Fibroblast of skin of right biceps (primary cell): Measurements from ENCODE around the gene SLC16A13.
A peak's percentile ranks its signal among the peaks of the same experiment; 100 is the strongest.
"Not testable (repeated sequence)": the region's sequence is repeated elsewhere in the genome, so short reads cannot be mapped to it uniquely, and the experiment has no call there.

Experiments
- DNase-seq: peaks from one replicate; pipeline ENCODE4 v3.0.0-alpha.2; 2013

Gene SLC16A13

GRCh38 chr17:7034955-7035590 lies 742 bp upstream of the SLC16A13 start:
- DNase-seq: no peak

GRCh38 chr17:7038025-7038862 lies 2.4 kb downstream of the SLC16A13 start:
- DNase-seq: no peak

- no peak for DNase-seq
Measured at GRCh38 chr17:7039832-7040231, 4.0 kb downstream of the SLC16A13 start.

- no peak for DNase-seq
Measured at GRCh38 chr17:7041607-7042500, 6.0 kb downstream of the SLC16A13 start.

GRCh38 chr17:7042501-7043181 lies 6.8 kb downstream of the SLC16A13 start:
- DNase-seq: no peak

GRCh38 chr17:7043182-7043496 lies 7.3 kb downstream of the SLC16A13 start:
- no peak for DNase-seq

- DNase-seq: no peak
Measured at GRCh38 chr17:7043497-7044198, 7.8 kb downstream of the SLC16A13 start, which contains the start of gene SLC16A11. Gene SLC16A11 (minus strand): TSS chr17:7044092. CDS start chr17:7043513, 579 bp downstream.

GRCh38 chr17:7045492-7046126 lies 9.8 kb downstream of the SLC16A13 start:
- DNase-seq: peak; percentile 71

- no peak for DNase-seq
Measured at GRCh38 chr17:7046127-7046724, 10.4 kb downstream of the SLC16A13 start.

- not testable (repeated sequence) for DNase-seq
Measured at GRCh38 chr17:7046725-7047397, 11.0 kb downstream of the SLC16A13 start.

- DNase-seq: no peak
Measured at GRCh38 chr17:7047566-7047965, 11.8 kb downstream of the SLC16A13 start.

GRCh38 chr17:7048968-7049367 lies 13.2 kb downstream of the SLC16A13 start:
- no peak for DNase-seq

GRCh38 chr17:7050583-7050982 lies 14.8 kb downstream of the SLC16A13 start:
- DNase-seq: not testable (repeated sequence)

- DNase-seq: no peak
Measured at GRCh38 chr17:7056386-7056785, 20.6 kb downstream of the SLC16A13 start.

- DNase-seq: no peak
Measured at GRCh38 chr17:7058831-7059447, 23.1 kb downstream of the SLC16A13 start.

- peak; percentile 68 for DNase-seq
Measured at GRCh38 chr17:7060165-7060891, 24.5 kb downstream of the SLC16A13 start.

- no peak for DNase-seq
Measured at GRCh38 chr17:7063518-7064094, 27.8 kb downstream of the SLC16A13 start.

- DNase-seq: no peak
Measured at GRCh38 chr17:7064261-7064660, 28.4 kb downstream of the SLC16A13 start.

GRCh38 chr17:7067198-7067597 lies 31.4 kb downstream of the SLC16A13 start:
- no peak for DNase-seq
